Activated CD4-positive, CD25-positive, alpha-beta regulatory T cell (primary cell): ENCODE results near the gene PRKCQ.
"Not testable (repeated sequence)": the region's sequence is repeated elsewhere in the genome, so short reads cannot be mapped to it uniquely, and the experiment has no call there.

ENCODE experiments used
- DNase-seq, 4 experiments: peaks; one replicate each; lab custom pipeline; 2025; lab: John Stamatoyannopoulos, UW

Gene PRKCQ

DNA sequence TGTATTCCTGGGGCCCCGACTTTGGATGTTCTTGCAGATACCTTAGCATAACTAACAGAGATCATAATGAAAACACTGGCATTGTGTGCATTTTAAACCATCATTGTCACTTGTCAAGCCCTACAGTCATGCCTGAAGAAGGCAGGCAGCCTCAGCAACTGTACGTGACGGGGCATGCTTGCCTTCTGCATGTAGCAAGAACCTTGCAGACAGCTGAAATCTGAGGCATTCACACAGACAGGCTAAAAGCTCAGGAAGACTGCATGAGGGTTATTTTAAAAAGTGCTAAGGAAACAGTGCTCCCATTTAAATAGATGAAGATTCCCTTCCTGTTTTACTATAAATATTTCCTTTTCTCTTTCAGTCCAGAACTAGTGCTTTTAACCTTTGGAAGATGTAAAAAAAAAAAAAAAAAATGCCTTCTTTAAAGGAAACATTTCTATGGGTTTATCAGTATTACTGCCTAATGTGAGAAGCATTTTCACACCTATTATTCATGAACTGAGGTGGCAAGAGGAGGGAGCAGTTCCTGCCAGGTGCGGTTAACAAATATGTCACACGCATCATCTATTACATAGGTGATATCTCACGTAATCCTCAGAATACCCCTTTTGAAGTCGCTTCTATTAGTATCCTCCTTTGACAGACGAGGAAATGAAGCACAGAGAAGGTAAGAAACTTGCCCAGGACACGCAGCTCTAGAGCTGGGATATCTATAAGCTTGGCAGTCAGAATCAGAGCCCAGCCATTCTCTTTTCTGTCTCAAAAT is 88.1 kb downstream of the PRKCQ start:
- DNase-seq, result no peak

DNA sequence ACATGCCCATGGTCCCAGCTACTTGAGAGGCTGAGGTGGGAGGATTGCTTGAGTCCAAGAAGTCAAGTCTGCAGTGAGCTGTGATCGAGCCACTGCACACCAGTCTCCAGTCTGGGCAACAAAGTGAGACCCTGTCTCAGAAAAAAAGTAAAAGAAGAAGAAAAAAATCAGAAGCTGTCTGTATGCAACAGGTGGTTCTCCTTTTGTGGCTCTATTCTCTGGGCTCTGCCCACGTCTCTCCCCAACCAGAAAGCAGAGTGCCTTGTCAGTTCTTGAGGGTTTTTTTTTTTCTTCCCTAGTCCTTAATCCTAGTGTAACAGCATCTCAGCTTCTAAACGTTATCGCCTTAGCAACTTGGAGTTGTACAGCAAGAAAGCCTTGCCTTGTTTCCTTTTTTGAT is 89.5 kb downstream of the PRKCQ start:
- no peak for DNase-seq

DNA sequence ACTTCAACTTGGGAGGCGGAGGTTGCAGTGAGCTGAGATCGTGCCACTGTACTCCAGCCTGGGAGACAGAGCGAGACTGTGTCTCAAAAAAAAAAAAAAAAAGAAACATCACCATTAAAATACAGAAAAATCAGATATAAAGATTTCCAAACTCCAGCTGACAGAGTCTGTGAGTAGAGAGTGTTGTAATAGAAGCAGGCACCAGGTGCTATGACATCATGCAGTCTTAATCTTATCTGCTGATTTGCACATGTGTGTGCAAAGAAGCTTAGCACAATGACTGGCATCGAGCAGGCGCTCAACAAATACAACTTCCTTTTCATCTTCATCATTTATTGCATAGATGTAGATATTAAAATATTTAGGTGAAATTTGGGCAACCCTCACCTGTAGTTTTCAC is 92.2 kb downstream of the PRKCQ start:
- no peak for DNase-seq

DNA sequence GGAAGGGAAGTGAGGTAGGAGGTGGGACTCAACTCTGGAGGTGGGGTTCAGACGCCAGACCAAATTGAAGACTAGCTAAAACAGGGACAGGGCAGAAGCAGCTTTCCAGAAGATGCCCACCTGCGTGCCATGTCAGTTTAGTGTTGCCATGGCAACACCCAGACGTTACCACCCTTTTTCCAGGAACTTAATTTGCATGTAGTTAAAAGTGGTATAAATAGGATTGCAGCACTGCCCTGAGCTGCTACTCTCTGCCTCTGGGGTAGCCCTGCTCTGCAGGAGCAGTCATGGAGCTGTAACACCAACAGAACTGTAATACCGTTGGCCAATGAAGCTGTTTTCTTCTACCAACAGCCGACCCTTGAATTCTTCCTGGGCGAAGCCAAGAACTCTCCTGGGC is 93.8 kb downstream of the PRKCQ start:
- no peak for DNase-seq

DNA sequence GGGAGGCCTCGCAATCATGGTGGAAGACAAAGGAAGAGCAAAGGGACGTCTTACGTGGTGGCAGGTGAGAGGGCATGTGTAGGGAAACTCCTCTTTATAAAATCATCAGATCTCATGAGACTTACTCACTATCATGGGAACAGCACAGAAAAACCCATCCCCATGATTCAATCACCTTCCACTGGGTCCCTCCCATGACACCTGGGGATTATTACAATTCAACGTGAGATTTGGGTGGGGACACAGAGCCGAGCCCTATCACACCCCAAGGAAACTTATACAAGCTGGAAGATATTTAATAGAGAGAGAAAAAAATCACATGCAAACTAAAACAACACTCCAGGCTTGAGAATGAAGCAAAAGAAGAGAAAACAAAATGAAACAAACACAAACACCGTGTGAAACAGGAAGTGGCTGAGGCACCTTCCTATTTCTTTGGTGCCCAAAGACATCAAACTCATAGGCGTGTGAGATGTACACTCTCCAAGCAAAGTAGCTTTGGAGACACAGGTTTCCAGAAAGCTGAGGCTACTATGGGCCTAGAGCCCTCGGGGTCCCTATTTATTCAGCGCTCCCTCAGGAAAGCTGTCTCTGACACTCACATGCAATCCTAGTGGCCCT is 97.2 kb downstream of the PRKCQ start:
- no peak for DNase-seq

DNA sequence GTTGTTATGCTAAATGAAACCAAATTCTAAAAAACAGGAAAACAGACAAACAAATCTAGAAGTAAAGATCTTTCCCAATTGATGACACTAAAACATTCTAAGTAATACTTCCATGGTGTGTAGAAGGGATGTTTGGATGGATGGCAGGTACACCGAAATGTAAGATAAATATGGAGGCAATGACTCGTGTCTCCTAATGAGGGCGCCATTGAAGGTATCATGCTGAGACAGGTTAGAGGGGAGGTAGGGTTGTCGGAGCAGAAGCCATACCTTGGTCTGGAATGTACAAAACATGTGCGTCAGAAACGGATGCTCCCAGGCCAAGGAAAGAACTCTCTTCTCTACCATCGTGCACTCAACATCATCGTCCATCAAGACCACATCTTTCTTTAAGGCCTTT is 101.4 kb downstream of the PRKCQ start:
- no peak for DNase-seq

DNA sequence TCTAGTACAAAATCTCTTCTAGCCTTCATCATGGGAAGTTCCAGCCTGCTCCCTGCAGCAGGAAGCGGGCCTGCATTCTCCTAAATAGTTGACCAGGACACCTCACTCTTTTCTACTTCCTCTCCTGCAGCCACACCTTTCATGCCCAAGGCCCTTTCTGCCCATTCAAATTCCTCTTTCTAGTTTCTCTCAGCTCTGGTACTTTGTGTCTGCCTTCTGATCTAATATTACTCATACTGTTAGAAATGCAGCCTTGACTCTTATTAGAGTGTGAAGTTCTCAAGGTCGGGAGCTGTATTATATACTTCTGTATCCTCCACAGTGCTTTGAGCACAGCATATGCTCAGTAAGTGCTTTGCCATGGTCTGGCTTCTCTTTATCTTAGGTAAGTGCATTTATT is 103.1 kb downstream of the PRKCQ start:
- no peak for DNase-seq

DNA sequence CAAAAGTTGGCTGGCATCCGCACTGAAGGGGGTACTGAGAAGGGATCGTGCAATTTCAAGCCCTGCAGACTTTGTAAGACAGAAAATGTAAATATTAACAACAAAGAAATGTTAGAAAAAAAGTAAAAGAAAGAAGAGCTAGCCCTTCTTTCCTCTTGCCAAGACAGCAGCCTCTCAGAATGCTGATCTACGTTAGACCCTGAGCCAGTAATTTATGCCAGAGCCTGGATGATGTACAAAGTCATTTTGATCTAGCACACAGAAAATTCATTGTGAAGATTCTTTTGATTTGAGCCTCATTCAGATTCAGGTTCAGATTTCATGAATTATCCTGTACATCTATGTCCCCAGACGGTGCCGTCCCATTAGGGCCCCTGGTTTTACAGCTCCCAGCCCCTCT is 105.2 kb downstream of the PRKCQ start:
- no peak for DNase-seq

DNA sequence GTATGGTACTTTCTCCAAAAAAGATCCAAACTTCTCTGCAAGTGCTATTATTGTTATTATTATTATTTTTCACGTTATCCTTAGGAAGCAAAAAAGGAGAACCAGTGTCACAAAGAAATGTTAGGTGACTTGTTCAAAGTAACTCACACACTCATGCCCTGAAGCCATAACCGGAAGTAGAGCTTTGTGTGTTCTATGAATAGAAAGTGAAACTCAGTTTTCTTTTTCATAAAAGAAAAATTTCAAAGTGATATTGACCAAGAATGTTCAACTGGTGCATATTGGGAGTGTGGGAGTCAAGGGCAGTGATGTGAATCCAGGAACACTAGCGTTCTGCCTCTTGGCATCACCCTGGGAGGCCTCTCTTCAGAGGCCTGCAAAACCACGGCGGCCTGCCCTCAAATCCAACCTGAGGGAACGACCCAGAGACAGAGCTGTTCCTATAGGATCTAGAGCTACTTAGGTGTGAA is 106.1 kb downstream of the PRKCQ start:
- DNase-seq, result no peak

DNA sequence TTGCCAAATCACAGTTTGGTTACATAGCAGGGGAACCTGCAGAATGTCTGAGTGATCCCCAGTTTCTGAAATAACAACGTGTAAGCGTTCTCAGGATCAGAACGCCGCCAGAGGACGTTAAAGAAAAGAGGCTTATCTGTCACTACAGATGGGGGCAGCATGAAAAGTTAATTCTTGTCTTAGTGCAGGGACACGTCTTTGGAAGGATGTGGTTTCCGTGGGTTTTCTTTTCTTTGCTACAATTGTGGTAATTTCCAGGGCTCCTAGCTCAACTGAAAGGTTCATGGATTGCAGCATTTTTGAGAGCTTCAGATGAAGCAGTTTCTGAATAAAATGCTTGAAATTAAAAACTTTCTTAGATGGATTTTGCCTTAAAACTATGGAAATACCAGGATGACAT is 106.6 kb downstream of the PRKCQ start:
- no peak for DNase-seq

DNA sequence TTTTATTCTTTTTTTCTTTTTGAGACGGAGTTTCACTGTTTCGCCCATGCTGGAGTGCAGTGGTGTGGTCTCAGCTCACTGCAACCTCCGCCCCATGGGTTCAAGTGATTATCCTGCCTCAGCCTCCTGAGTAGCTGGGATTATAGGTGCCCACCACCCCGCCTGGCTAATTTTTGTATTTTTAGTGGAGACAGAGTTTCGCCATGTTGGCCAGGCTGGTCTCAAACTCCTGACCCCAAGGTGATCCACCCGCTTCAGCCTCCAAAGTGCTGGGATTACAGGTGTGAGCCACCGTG is 107.4 kb downstream of the PRKCQ start:
- not testable (repeated sequence) for DNase-seq

DNA sequence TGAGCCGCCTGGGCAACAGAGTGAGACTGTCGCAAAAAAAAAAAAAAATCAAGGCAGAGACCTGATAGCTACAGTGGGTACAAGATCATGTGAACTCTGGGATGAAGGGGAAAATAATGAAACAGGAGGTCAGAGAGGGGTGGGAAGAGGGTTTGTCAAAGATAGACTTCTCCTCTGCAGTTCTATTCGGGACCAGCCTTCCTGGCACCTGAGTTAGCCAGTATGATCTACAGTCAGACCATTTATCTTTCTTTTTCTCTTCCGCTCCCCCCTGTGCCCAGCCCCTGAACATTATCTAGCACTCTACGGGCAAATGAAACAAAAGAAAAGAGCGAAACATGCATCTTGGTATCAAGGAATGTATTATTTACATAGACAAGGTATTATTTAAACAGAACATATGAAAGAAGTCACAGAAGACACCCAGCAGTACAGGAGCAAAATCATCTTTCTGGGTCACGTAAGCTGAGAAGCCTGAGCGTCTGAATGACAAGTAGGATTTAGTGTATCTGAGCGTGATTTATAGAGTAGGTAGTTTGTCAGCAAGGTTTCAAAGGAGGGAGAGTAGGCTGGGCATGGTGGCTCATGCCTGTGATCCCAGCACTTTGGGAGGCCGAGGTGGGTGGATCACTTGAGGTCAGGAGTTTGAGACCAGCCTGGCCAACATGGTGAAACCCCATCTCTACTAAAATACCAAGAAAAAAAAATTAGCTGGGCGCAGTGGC is 109.0 kb downstream of the PRKCQ start:
- DNase-seq, result no peak

DNA sequence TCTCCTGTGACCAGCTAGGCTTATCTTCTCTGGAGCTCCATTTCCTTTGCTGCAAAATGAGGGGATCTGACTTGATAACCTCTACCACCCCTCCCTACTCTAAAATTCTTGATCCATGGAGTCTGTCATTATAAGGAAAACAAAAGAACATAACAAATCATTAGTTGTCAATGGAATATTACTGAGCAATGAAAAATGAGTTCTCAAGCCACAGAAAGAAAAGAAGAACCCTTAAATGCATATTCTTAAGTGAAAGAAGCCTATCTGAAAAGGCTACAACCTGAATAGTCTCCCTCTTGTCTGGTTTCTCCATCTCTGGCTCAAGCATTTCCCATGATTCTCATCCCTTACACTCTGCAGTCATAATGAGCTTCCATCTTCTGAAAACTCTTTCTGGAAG is 110.4 kb downstream of the PRKCQ start:
- DNase-seq, result no peak

DNA sequence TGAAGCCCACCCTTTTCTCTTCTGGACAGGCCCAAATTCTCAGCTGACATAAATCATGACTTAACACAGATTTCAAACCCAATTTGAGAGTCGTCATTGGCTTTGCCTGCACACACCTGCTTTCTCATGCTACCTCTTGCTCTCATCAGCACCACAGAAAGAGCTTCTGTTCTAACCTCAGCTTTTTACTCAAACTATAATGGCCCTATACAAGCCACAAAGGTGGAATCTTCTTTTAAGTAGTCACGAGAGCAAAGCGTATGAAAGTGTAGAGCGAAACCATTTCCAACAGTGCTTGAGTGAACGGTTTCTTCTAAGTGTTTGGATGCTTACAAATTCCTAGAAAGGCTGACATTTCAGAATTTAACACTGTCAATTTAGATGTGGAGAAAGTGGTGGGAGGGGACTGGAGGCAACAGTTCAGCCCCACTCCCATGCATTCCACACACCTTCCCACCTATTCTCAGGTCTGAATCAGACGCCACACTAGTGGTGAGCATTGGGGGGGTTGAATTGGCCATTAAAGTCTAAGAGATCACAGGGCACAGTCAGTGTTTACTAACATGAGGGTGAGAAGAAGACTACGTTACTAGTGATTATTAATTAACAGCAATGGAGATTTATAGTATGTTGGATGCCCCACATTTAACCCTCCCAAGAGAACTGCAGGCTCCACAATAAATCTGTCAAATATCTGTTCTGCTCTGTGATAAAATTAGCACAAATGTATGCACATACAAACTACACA is 114.0 kb downstream of the PRKCQ start:
- DNase-seq, result no peak

DNA sequence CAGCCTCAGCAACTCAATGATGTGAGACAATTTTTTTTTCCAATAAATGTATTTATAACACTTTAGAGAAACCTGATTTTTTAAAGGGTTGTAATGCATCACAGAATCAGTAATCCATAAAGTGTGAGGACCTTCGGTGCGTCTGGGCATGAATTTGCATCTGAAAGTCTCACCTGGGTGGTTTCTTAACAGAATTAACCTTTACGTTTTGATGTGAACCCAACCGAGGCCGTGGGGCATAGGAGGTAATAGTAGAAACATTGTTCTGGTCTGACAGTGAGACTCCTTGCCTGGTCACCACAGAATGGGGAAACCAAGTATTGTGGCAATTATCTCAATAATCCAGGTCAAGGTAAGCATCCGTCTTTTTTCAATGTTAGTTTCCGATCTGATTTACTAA is 114.6 kb downstream of the PRKCQ start:
- DNase-seq, result no peak

DNA sequence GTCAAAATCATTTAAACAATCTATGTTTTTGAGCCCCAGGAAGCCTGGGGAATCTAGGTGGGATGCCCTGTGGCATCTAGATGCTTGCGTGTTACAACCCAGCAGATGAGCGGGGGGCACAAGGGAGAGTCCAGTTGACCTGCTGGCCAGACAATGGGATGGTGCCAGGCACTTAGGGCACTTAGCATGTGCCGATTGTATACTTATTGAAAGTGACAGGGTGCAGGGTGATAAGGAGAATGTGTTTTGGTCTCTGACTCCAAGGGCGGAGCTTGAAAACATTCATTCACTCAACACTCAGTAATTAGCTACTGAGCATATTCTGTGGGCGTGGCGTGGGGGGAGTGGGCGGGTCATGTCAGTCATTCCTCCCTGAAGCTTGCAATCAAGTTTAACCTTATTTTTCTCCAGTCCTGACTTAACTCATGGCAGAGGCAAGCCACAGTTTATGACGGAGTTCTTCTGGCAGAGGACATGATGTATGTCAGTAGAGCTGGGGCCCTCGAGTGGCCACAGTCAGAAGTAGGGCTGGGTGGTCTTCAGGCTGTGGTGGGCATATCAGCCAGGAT is 115.1 kb downstream of the PRKCQ start:
- no peak for DNase-seq

DNA sequence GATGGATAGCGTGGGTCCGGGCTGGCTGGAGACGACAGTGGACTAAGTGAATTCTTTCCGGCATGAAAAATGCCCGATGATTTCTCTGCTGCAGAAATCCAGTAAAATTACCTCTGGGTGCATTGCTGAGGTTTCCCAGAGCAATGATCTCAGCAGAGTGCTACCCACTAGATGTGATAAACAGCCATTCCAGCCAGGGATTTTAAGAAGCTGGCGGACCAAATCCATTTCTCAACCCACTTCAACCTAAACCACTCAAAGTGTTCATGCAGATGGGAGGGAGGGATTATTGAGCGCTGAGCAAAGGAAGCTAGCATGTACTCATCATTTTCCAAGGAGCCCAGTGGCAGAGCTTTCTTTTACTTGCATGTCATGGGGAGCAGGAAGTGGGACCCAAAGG is 116.7 kb downstream of the PRKCQ start:
- no peak for DNase-seq

DNA sequence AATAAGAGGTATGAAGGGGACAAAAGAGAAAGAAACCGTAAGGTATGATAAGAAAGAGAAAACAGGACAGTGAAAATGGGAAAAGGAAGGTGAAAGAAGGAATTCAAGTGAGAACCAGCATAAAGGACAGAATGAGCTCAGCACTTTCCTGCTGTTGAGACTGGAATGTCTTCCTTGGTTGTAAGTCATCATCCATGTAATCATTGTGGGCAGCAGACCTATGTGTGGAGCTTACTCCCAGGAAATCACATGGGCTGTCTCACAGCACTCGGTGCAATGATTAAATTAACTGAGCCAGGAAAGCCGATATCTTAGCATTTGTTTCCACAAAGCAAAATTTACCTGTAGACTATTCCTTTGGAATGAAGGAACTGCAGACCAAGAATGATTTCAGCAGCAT is 118.1 kb downstream of the PRKCQ start:
- no peak for DNase-seq

DNA sequence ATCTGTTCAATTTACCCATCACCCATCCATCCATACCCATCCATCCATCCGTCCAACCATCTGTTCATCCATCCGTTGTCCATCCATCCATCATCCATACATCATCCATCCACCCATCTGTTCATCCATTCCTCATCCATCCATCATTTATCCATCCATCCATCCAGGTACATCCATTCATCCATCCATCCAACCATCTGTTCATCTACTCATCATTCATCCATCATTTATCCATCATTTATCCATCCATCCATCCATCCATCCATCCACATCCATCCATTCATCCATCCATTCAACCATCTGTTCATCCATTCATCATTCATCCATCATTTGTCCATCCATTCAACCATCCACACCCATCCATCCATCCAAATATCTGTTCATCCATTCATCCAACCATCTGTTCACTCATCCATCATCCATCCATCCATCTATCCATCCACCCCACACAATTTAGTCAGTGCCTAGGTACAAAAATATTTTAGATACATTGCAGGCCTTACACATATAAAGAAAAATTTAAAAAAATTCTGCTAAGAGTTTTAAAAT is 119.1 kb downstream of the PRKCQ start:
- DNase-seq, result no peak

DNA sequence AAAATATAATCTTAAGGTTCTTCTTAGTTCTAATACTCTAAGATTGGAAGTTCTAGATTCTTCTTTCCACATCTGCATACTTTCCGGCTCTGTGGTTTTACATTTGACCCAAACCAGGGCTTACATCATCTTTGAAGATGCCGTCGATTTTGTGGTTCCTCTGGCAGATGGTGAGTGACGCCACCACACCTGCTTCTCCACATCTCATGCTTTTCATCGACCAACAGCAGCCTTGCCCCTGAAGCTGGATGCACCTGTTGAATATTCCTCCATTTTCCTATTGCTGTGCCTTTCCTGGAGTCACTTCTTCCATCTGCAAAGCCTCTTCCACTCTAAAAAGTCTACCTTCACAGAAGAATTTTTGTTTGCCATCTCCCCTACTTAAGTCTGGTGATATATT is 121.3 kb downstream of the PRKCQ start:
- no peak for DNase-seq

DNA sequence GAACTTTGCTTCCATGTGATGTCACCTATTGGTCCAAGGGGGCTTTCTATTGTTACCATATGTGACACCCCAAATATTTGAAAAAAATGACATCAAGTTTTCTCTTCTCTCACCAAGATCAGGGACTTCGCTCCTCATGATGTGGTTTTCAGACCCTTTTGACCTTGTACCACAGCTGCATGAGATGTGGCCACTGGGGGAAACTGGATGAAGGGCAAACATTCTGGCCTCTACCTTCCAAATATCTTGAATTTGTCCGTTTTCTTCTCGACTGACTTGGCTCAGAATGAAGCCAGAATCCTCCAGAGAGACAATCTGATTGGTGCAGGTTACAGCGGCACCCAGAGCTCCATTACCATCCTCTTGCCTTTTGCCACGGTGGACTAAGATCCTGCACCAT is 122.7 kb downstream of the PRKCQ start:
- no peak for DNase-seq

DNA sequence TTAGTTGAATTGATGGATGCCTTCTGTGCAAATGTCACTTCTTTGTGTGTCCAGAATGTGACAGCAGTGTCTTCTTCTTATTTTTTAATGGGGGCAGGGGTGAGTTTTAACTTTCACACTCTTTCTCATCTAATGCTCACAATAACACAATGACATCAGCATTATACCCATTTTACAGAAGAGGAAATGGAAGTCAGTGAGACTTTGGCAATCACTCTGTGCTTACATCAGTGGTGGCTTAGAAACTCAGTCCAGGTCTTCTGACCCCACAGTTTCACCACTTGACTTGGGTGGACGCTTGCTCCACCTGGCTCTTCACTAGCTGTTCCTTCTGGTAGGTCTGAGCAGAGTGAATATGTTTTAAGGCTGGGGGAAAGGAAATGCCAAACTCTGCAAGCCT is 124.0 kb downstream of the PRKCQ start:
- DNase-seq, result no peak
